ENCODE data around the gene STAT3. TPM values are rescaled to one million over a fixed set of nuclear protein-coding genes. Genes with fewer than 3 reads are reported as not detected.
"Not testable (repeated sequence)": the region's sequence is repeated elsewhere in the genome, so short reads cannot be mapped to it uniquely, and the experiment has no call there.

STAT3 gene
- total and polyA plus RNA-seq, 7 donors, result 43.8 to 230 (median 129) TPM

DNA sequence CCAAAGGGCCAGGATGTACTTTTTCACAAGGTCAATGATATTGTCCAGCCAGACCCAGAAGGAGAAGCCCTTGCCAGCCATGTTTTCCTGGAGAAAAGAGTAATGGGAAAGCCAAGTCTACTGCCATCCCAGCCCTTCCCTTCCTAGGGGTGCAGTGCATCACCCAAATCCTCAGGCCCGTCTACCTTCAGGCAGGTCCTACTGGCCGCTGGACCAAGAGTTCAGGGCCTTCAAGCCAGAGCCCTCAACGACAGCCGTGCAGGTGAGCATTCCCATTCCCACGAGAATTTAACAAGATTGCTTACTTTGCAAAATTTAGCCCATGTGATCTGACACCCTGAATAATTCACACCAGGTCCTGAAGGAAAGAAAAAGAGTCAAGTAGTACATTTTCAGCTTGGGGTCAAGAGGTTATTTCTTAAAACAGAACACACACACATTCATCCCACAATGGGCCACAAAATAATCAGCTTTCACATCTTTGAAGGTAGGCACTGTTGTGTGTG is 64.9 kb downstream of the STAT3 start:
- TF ChIP-seq, protein P1, sequence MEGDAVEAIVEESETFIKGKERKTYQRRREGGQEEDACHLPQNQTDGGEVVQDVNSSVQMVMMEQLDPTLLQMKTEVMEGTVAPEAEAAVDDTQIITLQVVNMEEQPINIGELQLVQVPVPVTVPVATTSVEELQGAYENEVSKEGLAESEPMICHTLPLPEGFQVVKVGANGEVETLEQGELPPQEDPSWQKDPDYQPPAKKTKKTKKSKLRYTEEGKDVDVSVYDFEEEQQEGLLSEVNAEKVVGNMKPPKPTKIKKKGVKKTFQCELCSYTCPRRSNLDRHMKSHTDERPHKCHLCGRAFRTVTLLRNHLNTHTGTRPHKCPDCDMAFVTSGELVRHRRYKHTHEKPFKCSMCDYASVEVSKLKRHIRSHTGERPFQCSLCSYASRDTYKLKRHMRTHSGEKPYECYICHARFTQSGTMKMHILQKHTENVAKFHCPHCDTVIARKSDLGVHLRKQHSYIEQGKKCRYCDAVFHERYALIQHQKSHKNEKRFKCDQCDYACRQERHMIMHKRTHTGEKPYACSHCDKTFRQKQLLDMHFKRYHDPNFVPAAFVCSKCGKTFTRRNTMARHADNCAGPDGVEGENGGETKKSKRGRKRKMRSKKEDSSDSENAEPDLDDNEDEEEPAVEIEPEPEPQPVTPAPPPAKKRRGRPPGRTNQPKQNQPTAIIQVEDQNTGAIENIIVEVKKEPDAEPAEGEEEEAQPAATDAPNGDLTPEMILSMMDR (IDR thresholded peaks at IDR 0.05), result no peak
- TF ChIP-seq POLR2A (IDR thresholded peaks at IDR 0.05), result no peak
- no peak for TF ChIP-seq POLR2AphosphoS5 (IDR thresholded peaks at IDR 0.05)
- TF ChIP-seq EP300 (IDR thresholded peaks at IDR 0.05), result no peak
- no peaks in the 10 kb centered on the region for H3K27me3 ChIP-seq
- H3K27ac ChIP-seq, result peak overlapping the region in 3 of 4 donors; percentile 63 to 81 (median 74)
- intact Hi-C loops (cut with DNase I), result loop anchor here (5.0 kb wide), 2 partner anchors 134 to 194 kb away; partner anchors contain the start of gene ATP6V0A1
- no peak overlapping the region for H3K4me3 ChIP-seq
- no peak for DNase-seq
- peaks cover 0 to 24% (median 19%) of the 10 kb centered on the region in 4 donors for H3K4me1 ChIP-seq
- peaks cover 23 to 99% (median 42%) of the 10 kb centered on the region in 4 donors for H3K36me3 ChIP-seq
- H3K9me3 ChIP-seq, result no peaks in the 10 kb centered on the region
- WGBS, 2 donors, result 86 to 89% methylated on average over 5 of the region's 5 CpGs

- 38 to 42% methylated on average over 10 of the region's 10 CpGs for WGBS, 2 donors
These were observed 65.6 kb downstream of the STAT3 start for GRCh38 chr17:42322382-42323267.

GRCh38 chr17:42321555-42321954 is 66.7 kb downstream of the STAT3 start:
- Histone ChIP-seq H3K4me1 (peaks cover 0 to 23% (median 18%) of the 10 kb centered on the region in 4 donors), H3K36me3 (peaks cover 39 to 99% (median 53%) of the 10 kb centered on the region in 4 donors)
- 93 to 97% methylated on average over 4 of the region's 4 CpGs for WGBS, 2 donors

More at GRCh38 chr17:42322382-42323267, 65.6 kb downstream of the STAT3 start:
- peak; percentile 97 for DNase-seq
- intact Hi-C loops (cut with DNase I), result loop anchor here (1.0 to 5.0 kb wide), 3 partner anchors 84 to 195 kb away; partner anchors contain the start of gene ATP6V0A1
- H3K4me3 ChIP-seq, result no peak overlapping the region
- no peaks in the 10 kb centered on the region for H3K27me3 ChIP-seq
- no peaks in the 10 kb centered on the region for H3K9me3 ChIP-seq
- peaks cover 30 to 99% (median 46%) of the 10 kb centered on the region in 4 donors for H3K36me3 ChIP-seq
- TF ChIP-seq EP300 (IDR thresholded peaks at IDR 0.05), result no peak
- TF ChIP-seq, protein P1 (IDR thresholded peaks at IDR 0.05), result peak; percentile 99 to 100 (median 100)
- TF ChIP-seq POLR2A (IDR thresholded peaks at IDR 0.05), result no peak
- peak in 3 of 4 donors; percentile 54 to 63 (median 59) for TF ChIP-seq POLR2AphosphoS5 (IDR thresholded peaks at IDR 0.05)
- H3K4me1 ChIP-seq, result peaks cover 0 to 23% (median 18%) of the 10 kb centered on the region in 4 donors
- peak overlapping the region in 3 of 4 donors; percentile 63 to 81 (median 74) for H3K27ac ChIP-seq

DNA sequence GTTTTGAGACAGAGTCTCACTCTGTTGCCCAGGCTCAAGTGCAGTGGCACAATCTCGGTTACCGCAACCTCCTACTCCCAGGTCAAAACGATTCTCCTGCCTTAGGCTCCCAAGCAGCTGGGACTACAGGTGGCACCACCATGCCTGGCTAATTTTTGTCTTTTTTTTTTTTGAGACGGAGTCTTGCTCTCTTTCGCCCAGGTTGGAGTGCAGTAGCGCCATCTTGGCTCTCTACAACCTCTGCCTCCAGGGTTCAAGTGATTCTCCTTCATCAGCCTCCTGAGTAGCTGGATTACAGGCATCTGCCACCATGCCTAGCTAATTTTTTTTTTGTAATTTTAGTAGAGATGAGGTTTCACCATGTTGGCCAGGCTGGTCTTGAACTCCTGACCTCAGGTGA is 70.3 kb downstream of the STAT3 start:
- H3K4me3 ChIP-seq; DNase-seq; H3K9me3 ChIP-seq; H3K4me1 ChIP-seq; H3K27ac ChIP-seq; intact Hi-C loops (cut with DNase I); H3K27me3 ChIP-seq: not testable (repeated sequence)
- peaks cover 49 to 94% (median 60%) of the 10 kb centered on the region in 4 donors for H3K36me3 ChIP-seq
- 95 to 97% methylated on average over 6 of the region's 6 CpGs for WGBS, 2 donors

More at GRCh38 chr17:42321555-42321954, 66.7 kb downstream of the STAT3 start:
- Histone ChIP-seq H3K27ac (no peak overlapping the region), H3K4me3 (no peak overlapping the region), H3K9me3 (no peaks in the 10 kb centered on the region), H3K27me3 (no peaks in the 10 kb centered on the region)
- TF ChIP-seq EP300 (IDR thresholded peaks at IDR 0.05), result no peak
- no peak for TF ChIP-seq POLR2AphosphoS5 (IDR thresholded peaks at IDR 0.05)
- TF ChIP-seq, protein P1 (IDR thresholded peaks at IDR 0.05), result no peak
- no peak for TF ChIP-seq POLR2A (IDR thresholded peaks at IDR 0.05)
- DNase-seq, result no peak
- intact Hi-C loops (cut with DNase I), result loop anchor here (5.0 kb wide), 2 partner anchors 136 to 196 kb away; partner anchors contain the start of gene ATP6V0A1

All from sigmoid colon (tissue), 7 donors.